GM12865 (cell line): Measurements from ENCODE around the gene RDM1.
A peak's percentile ranks its signal among the peaks of the same experiment; 100 is the strongest.

Experiments used
- DNase-seq: peaks from one replicate; pipeline ENCODE4 v3.0.0; 2010; ENCODE audit warnings: low read depth
- H3K4me3 ChIP-seq: 2 replicates; pipeline ENCODE4 v1.5.1; 2011; ENCODE audit warnings: mild to moderate bottlenecking, low read depth, low read length, control low read depth
- CTCF ChIP-seq: IDR thresholded peaks from 2 replicates; pipeline ENCODE4 v1.5.1; 2011; ENCODE audit warnings: low read length, control low read depth, low read depth, inconsistent platforms; ENCODE audit not compliant: insufficient read depth; ENCODE audit errors: missing control alignments

The RDM1 gene

GRCh38 chr17:35893751-35894150 is 36.8 kb downstream of the RDM1 start:
- H3K4me3 ChIP-seq = no peak overlapping the region
- TF ChIP-seq CTCF = no peak
- DNase-seq = no peak

GRCh38 chr17:35892091-35893035 is 38.2 kb downstream of the RDM1 start:
- DNase-seq = peak; percentile 67
- TF ChIP-seq CTCF = no peak
- H3K4me3 ChIP-seq = no peak overlapping the region

GRCh38 chr17:35891269-35891668 is 39.3 kb downstream of the RDM1 start:
- no peak for DNase-seq
- TF ChIP-seq CTCF = no peak

GRCh38 chr17:35890774-35891155 is 39.8 kb downstream of the RDM1 start:
- DNase-seq = peak; percentile 21
- no peak for TF ChIP-seq CTCF
- H3K4me3 ChIP-seq = no peak overlapping the region

More at GRCh38 chr17:35891269-35891668, 39.3 kb downstream of the RDM1 start:
- H3K4me3 ChIP-seq = no peak overlapping the region

- no peak for DNase-seq
- H3K4me3 ChIP-seq = no peak overlapping the region
- TF ChIP-seq CTCF = no peak
Observed at GRCh38 chr17:35889818-35890773, 40.5 kb downstream of the RDM1 start.

- TF ChIP-seq CTCF = no peak
- H3K4me3 ChIP-seq = no peak overlapping the region
- no peak for DNase-seq
Observed at GRCh38 chr17:35889241-35889640, 41.3 kb downstream of the RDM1 start.
